K562 (cell line): ENCODE measurements around the gene SLC1A5. TPM values are rescaled to one million over a fixed set of nuclear protein-coding genes. Genes with fewer than 3 reads are reported as not detected.

Source experiments
- ATAC-seq: fragments of 200-7000 bp; cut with Tn5 transposase; 3 replicates; pipeline ENCODE4 v1.9.1; 2020; ENCODE audit warnings: moderate library complexity
- BruUV-seq: library from RNA; stranded (reverse); fragments of 400-500 nt; replicated peaks from 2 replicates; lab custom pipeline; 2021; lab: Mats Ljungman, UMichigan
- CTCF ChIA-PET: fragments of 300-600 bp; formaldehyde crosslinking; extraction: SDS; loops from one replicate; lab custom pipeline; 2021; ENCODE audit warnings: low intra/inter-chr PET ratio; lab: Yijun Ruan, JAX
- POLR2A ChIA-PET: fragments of 300-600, 350-650 bp; sonication (Branson Sonifier 250); formaldehyde crosslinking; extraction: SDS; loops from one replicate; lab custom pipeline; 2021; ENCODE audit warnings: antibody characterized with exemption, inconsistent platforms; lab: Yijun Ruan, JAX
- DNase-seq, 4 experiments: peaks; one replicate each; pipeline versions ENCODE4 v3.0.0 to v3.0.0-alpha.2; 2011 to 2018; ENCODE audit warnings: low spot score in 3 of 4, mixed read lengths in 3 of 4; ENCODE audit errors: extremely low read depth in 1 of 4
- FAIRE-seq: peaks from 2 replicates; lab custom pipeline; 2011; peaks lifted over from hg19 to GRCh38; lab: Jason Lieb, UNC
- H2AFZ ChIP-seq: 2 replicates; pipeline ENCODE4 v1.6.0; 2011; ENCODE audit warnings: low read depth, low read length, control low read depth, inconsistent platforms
- H3K27ac ChIP-seq: fragments of 200-600 bp; 3 replicates; pipeline ENCODE4 v1.8.0; 2011; ENCODE audit warnings: low read depth, mild to moderate bottlenecking, control low read depth, inconsistent platforms, low read length, moderate library complexity, mixed read lengths; ENCODE audit errors: extremely low read depth
- H3K27me3 ChIP-seq, 2 experiments: fragments of 300-600 bp in 1 of 2; 2 replicates in 1 of 2; 3 replicates in 1 of 2; pipeline versions ENCODE4 v1.6.0 to v1.8.0; 2011; ENCODE audit warnings: inconsistent platforms in 2 of 2, low read length in 2 of 2, mild to moderate bottlenecking in 1 of 2, mixed read lengths in 1 of 2, moderate library complexity in 1 of 2; ENCODE audit not compliant: control insufficient read depth in 2 of 2, insufficient read depth in 2 of 2
- H3K36me3 ChIP-seq: fragments of 300-600 bp; 3 replicates; pipeline ENCODE4 v1.8.0; 2011; ENCODE audit warnings: mild to moderate bottlenecking, low read length, inconsistent platforms; ENCODE audit not compliant: control insufficient read depth, insufficient read depth
- H3K4me1 ChIP-seq, 2 experiments: fragments of 200-600 bp in 1 of 2; replicated peaks in 1 of 2; 2 replicates in 1 of 2; 3 replicates in 1 of 2; pipeline versions ENCODE4 v1.5.1 to v1.8.0; 2011; ENCODE audit warnings: inconsistent platforms in 2 of 2, low read length in 2 of 2, mild to moderate bottlenecking in 1 of 2, mixed read lengths in 1 of 2, moderate library complexity in 1 of 2; ENCODE audit not compliant: control insufficient read depth in 2 of 2, insufficient read depth in 2 of 2
- H3K4me2 ChIP-seq: 2 replicates; pipeline ENCODE4 v1.6.1; 2011; ENCODE audit warnings: low read length, control low read depth, inconsistent platforms, mixed read lengths; ENCODE audit not compliant: insufficient read depth
- H3K4me3 ChIP-seq: fragments of 200-600 bp; sonication (generic), shearing (Covaris generic); 2 replicates; pipeline ENCODE4 v1.5.1; 2016; ENCODE audit warnings: control low read depth, inconsistent platforms
- H3K79me2 ChIP-seq: fragments of 200-600 bp; 3 replicates; pipeline ENCODE4 v1.8.0; 2011; ENCODE audit warnings: low read length, inconsistent platforms; ENCODE audit not compliant: control insufficient read depth, insufficient read depth
- H3K9ac ChIP-seq, 2 experiments: 2 replicates each; pipeline versions ENCODE4 v1.6.0 to v1.6.1; 2011; ENCODE audit warnings: low read depth in 2 of 2, low read length in 2 of 2, control low read depth in 1 of 2, inconsistent platforms in 1 of 2, mild to moderate bottlenecking in 1 of 2, mixed read lengths in 1 of 2; ENCODE audit not compliant: insufficient read depth in 1 of 2
- H3K9me1 ChIP-seq: one replicate; pipeline ENCODE4 v1.6.0; 2011; ENCODE audit warnings: inconsistent platforms, mild to moderate bottlenecking, low read length, moderate library complexity; ENCODE audit not compliant: control insufficient read depth, insufficient read depth
- H3K9me3 ChIP-seq: replicated peaks from 2 replicates; pipeline ENCODE4 v1.5.1; 2011; ENCODE audit warnings: low read depth, low read length, inconsistent platforms; ENCODE audit not compliant: control insufficient read depth, insufficient read depth
- H4K20me1 ChIP-seq: replicated peaks from 2 replicates; pipeline ENCODE4 v1.6.1; 2011; ENCODE audit warnings: low read length, inconsistent platforms, mixed read lengths; ENCODE audit not compliant: control insufficient read depth, insufficient read depth
- FOXP4 ChIP-seq: sonication (generic); formaldehyde crosslinking; IDR thresholded peaks from 2 replicates; pipeline ENCODE4 v1.8.0; 2022; ENCODE audit warnings: mild to moderate bottlenecking, missing genetic modification reagents, borderline replicate concordance
- HMG20A ChIP-seq: fragments of 450-650 bp; formaldehyde crosslinking; conservative IDR thresholded peaks from 2 replicates; pipeline ENCODE4 v1.4.0; 2020; ENCODE audit warnings: mild to moderate bottlenecking, mixed read lengths
- POLR2A ChIP-seq: fragments of 450-650 bp; conservative IDR thresholded peaks from 2 replicates; pipeline ENCODE4 v1.6.1; 2016
- POLR2G ChIP-seq: fragments of 200-400 bp; formaldehyde crosslinking; IDR thresholded peaks from 2 replicates; pipeline ENCODE4 v1.6.1; 2017; ENCODE audit warnings: low read depth, mild to moderate bottlenecking, antibody characterized with exemption, low read length, moderate library complexity
- RBFOX2 ChIP-seq: fragments of 200-400 bp; formaldehyde crosslinking; IDR thresholded peaks from 2 replicates; pipeline ENCODE4 v1.6.1; 2017; ENCODE audit warnings: low read depth, mild to moderate bottlenecking, low read length, moderate library complexity
- SUPT5H ChIP-seq: fragments of 450-650 bp; IDR thresholded peaks from 2 replicates; pipeline ENCODE4 v1.6.1; 2016
- ZFP36 ChIP-seq: fragments of 150-350 bp; IDR thresholded peaks from 2 replicates; pipeline ENCODE4 v1.6.1; 2018; ENCODE audit warnings: low read length, low read depth; ENCODE audit not compliant: partially characterized antibody
- WGBS: fragments of 100-300 bp; shearing (Covaris generic); methylation state at CpG from one replicate; pipeline ENCODE4 v1.1.6; 2016; ENCODE audit warnings: low coverage, mixed read lengths; ENCODE audit not compliant: insufficient coverage; ENCODE audit errors: missing lambda C conversion rate; 5-methylcytosine and 5-hydroxymethylcytosine counted together
- in situ Hi-C: fragments of 300-500 bp; cut with MboI; formaldehyde crosslinking; loops from 4 replicates; pipeline ENCODE4 v1.15.0; 2018; ENCODE audit warnings: inconsistent platforms, mixed read lengths
- intact Hi-C: fragments of 100-400 bp; cut with micrococcal nuclease; formaldehyde crosslinking; loops from 2 replicates; pipeline ENCODE4 v1.14.2; 2022
- polyA plus RNA-seq, 8 experiments: library from polyadenylated mRNA; depleted of rRNA in 4 of 8; stranded (reverse) in 5 of 8; unstranded in 3 of 8; fragments of >200 nt; fragmentation: Nextera tagmentation in 2 of 8; fragmentation: Illumina TruSeq in 1 of 8; extraction: Ambion mirVana in 2 of 8; extraction: Trizol in 1 of 8; gene quantifications; 2 replicates each; pipeline versions ENCODE4 v1.2.1 to v1.2.3, GENCODE V29; 2011 to 2014; ENCODE audit warnings: inconsistent platforms in 1 of 8, missing spikeins in 1 of 8
- total RNA-seq, 7 experiments: library from RNA; depleted of rRNA in 6 of 7; stranded (reverse); fragments of >200 nt in 6 of 7; fragmentation: Illumina TruSeq in 2 of 7; extraction: Trizol in 2 of 7; gene quantifications; 2 replicates each; pipeline versions ENCODE4 v1.2.1 to v1.2.3, GENCODE V29; 2011 to 2021; ENCODE audit warnings: low replicate concordance in 1 of 7
- TF ChIP-seq, protein P1 (sequence below): IDR thresholded peaks from 3 replicates; pipeline ENCODE4 v1.6.1; 2011; ENCODE audit warnings: borderline replicate concordance, mild to moderate bottlenecking; ENCODE audit not compliant: insufficient read length, insufficient read depth

The SLC1A5 gene
- total and polyA plus RNA-seq, 9 of the 15 experiments (the other 6 are each of a cell fraction or from before 2014, with no cell fraction given) = 31.2 to 417 (median 134) TPM

DNA sequence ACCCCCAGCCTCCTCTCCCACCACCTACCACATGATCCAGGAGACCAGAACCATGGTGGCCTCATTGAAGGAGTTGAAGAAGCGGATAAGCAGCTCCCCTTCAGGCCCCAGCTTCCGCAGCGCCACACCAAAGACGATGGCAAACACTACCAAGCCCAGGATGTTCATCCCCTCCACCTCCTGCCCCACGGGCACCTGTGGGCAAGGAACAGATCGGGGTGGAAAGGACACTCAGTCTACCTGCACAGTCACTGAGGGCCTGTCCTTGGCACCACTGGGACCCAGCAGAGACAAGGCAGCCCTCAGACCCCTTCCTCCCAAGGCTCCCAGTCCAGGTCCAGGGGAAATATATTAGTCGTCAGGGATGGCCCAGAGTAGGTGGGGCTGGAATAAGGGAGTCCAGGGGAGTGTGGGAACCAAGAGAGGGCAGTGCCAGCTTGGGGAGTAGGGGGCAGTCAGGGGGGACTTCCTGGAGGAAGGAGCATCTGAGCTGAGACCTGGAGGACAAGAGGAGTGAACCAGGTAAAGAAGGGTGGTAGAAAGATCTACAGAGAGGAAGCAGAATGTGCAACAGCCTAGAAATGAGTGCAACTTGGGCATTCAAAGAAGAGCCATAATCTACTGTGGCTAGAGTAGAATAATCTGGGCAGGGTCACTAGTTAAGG, 5.9 kb downstream of the SLC1A5 start:
- Histone ChIP-seq H2AFZ (no peak overlapping the region), H3K9me1 (peaks cover 5% of the 10 kb centered on the region), H4K20me1 (peaks cover 54% of the 10 kb centered on the region), H3K9me3 (no peaks in the 10 kb centered on the region), H3K27ac (peak overlapping the region; percentile 53; the same call in 1 of the 3 replicates), H3K4me2 (peak overlapping the region; percentile 30), H3K36me3 (peaks cover 86% of the 10 kb centered on the region), H3K4me1 (peaks cover 21 to 38% of the 10 kb centered on the region in 2 experiments), H3K9ac (peak overlapping the region; percentile 39 to 63; a peak in 3 of 4 replicates), H3K79me2 (peaks cover 71% of the 10 kb centered on the region), H3K4me3 (no peak overlapping the region), H3K27me3 (no peaks in the 10 kb centered on the region)
- ATAC-seq (no peak), FAIRE-seq (no peak), DNase-seq (peak in 1 of 4 experiments; percentile 14)
- ChIA-PET POLR2A (interaction anchor here (0.7 kb wide), 1 partner anchor 62 kb away, joined by 3 read pairs; no protein-coding TSS in a partner anchor), CTCF (no interaction called here)
- BruUV-seq = no TSS peak
- in situ Hi-C loops = no loop called here
- intact Hi-C loops = no loop called here
- WGBS = 93% methylated on average over 7 of the region's 7 CpGs
- peak; percentile 64 for TF ChIP-seq POLR2G
- TF ChIP-seq HMG20A = no peak
- TF ChIP-seq, protein P1, sequence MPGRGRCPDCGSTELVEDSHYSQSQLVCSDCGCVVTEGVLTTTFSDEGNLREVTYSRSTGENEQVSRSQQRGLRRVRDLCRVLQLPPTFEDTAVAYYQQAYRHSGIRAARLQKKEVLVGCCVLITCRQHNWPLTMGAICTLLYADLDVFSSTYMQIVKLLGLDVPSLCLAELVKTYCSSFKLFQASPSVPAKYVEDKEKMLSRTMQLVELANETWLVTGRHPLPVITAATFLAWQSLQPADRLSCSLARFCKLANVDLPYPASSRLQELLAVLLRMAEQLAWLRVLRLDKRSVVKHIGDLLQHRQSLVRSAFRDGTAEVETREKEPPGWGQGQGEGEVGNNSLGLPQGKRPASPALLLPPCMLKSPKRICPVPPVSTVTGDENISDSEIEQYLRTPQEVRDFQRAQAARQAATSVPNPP = no peak
- 0 out of 2 replicates have a peak, but pooled peaks have one; percentile 23 for TF ChIP-seq FOXP4 (CRISPR knock-in tag)
- TF ChIP-seq POLR2A = peak; percentile 56
- TF ChIP-seq ZFP36 = peak; percentile 84
- TF ChIP-seq RBFOX2 = peak; percentile 73
- TF ChIP-seq SUPT5H = 0 out of 2 replicates have a peak, but pooled peaks have one; percentile 43
